Stimulated activated CD4-positive, alpha-beta T cell treated with anti-CD3 and anti-CD28 coated beads, Interleukin-4, amount 100 ng/mL, for 48 hours (primary cell): Measurements from ENCODE around the gene VGF.
A peak's percentile ranks its signal among the peaks of the same experiment; 100 is the strongest.

Experiments
- DNase-seq, 2 donors: peaks; one replicate each; pipeline ENCODE4 v3.0.0-alpha.2; 2020; ENCODE audit warnings: low read depth in 2 of 2

Gene VGF

DNA sequence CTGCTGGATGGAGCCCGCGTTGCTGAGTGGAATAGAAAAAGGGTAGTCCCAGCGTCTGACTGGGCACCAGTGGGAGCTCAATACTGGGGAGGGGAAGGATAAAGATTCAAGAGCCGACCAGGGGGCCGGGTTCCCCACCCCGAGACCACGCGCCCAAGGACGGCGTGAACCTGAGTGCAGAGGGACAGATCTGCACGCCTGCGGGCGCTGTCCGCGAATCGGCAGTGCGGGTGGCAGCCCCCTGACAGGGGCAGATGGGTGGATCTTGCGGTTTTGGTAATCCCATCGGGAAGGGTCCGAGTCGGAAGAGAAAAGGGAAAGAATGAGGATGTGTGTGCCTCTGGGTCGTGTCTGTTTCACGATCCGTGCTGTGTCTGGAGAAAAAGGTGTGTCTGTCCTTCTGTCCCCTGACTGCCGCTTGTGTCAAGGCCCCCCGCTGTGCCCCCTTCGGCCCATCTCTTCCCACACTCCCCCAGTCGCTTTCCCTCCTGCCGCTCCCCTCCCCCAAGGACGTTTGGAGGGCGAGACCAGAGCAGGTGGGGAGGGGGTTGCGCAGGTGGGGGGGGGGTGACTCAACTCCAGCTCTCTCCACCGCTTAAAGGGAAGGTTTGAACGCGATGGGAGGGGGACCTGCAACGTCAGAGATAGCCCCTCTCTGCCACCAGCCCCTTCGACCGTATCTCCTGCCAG, 734 bp upstream of the VGF start:
- no peak for DNase-seq

DNA sequence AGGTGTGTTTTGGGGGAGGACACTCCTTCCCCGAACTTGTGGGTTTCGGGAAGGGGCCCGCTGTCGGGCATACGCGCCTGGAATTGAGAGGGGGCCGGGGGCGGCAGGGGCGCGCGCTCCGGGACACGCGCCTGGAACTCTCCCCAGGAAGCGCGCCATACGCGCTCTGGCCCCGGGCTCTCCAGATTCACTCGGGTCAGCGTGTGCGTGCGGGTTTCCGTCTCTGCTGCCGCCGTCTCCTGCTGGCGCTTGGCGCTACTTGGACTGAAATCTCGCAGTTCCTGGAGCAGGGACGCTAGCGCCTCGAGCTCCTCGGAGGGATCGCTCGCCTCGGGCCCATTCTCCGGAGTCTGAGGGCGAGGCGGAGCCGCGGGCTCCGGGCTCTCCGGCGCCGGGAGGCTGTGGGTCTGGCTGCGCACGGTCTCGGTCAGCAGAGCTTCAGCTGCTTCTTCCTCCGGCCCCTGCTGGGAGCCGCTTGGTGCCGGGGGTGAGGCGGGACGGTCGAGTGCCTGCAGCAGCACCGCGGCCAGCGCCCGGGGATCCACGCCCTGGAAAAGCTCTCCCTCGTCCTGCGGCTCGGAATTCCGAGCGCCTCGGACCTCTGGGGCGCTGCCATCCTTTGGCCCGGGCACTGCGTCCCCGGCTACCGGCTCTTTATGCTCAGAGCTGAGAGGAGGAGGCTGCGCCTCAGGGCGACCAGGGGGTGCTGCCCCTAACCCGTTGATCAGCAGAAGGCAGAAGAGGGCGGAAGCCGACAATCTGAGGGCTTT, 1.1 kb downstream of the VGF start:
- DNase-seq, result no peak

GRCh38 chr7:101163279-101164070, 1.9 kb downstream of the VGF start:
- no peak for DNase-seq

GRCh38 chr7:101162551-101163278, 2.7 kb downstream of the VGF start:
- no peak for DNase-seq

- DNase-seq, result no peak
Measured at GRCh38 chr7:101161692-101162471, 3.5 kb downstream of the VGF start.

DNA sequence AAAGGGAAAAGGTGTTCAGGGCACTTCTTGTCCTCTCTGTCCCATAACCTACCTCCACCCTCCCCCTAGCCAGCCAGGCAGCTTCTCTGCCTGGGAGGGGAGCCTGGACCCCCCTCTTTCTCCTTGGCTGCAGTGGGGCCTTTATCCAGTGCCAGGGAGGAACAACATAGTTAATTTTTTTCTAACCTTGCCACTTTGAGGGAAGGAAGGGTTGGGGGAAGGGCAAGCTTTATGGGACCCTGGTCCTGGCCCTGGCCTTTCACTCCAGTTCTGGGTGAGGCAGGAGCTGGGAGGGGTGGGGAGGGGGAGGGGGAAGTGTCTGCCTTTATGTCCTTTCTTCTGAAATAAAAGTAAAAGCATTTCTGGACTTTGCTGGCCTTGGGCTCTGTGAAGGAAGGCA, 4.5 kb downstream of the VGF start:
- DNase-seq, result no peak

GRCh38 chr7:101159696-101160674, 5.4 kb downstream of the VGF start:
- DNase-seq, result no peak

GRCh38 chr7:101156866-101157589, 8.3 kb downstream of the VGF start:
- DNase-seq, result no peak

- DNase-seq, result no peak
Measured at GRCh38 chr7:101156277-101156676, 9.1 kb downstream of the VGF start.

DNA sequence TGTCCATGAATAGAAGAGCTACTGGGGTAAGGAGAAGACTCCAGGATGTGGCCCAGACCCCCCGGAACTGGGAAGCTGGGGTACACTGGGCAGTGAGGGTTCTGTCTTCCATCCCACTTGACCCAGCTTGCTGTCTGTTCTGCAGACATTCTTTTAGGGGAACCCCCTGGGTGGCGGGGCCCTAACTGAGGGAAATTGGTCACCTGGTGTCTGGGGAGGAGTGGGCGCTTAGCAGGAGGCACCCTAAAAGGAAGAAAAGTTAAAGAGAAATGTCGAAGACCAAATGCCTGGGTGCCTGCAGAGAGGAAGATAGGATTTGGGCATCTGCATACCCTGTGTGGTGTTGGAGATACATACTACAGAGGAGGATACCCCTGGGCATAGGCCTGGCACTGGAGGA, 10.1 kb downstream of the VGF start:
- DNase-seq, result no peak

DNA sequence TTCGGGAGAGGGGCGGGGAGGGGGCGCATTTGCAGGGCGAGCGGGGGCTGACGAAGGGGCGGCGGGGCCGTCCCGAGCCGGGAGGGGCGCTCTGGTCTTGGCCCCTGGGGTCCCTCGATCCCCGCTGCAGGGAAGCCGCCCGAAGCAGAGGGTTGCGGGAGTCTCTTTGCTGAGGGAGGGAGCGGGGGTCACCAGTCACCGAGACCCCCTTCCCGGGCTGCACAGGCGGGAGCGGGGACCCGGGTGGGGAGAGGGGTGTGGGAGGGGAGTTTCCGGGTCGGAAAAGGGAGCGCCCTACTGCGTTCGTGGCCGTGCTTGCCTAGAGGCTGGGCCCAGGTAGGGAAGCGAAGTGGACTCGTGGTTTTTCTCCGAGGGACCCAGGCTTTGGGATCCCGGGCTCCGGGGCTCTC, 10.7 kb downstream of the VGF start:
- DNase-seq, result no peak

DNA sequence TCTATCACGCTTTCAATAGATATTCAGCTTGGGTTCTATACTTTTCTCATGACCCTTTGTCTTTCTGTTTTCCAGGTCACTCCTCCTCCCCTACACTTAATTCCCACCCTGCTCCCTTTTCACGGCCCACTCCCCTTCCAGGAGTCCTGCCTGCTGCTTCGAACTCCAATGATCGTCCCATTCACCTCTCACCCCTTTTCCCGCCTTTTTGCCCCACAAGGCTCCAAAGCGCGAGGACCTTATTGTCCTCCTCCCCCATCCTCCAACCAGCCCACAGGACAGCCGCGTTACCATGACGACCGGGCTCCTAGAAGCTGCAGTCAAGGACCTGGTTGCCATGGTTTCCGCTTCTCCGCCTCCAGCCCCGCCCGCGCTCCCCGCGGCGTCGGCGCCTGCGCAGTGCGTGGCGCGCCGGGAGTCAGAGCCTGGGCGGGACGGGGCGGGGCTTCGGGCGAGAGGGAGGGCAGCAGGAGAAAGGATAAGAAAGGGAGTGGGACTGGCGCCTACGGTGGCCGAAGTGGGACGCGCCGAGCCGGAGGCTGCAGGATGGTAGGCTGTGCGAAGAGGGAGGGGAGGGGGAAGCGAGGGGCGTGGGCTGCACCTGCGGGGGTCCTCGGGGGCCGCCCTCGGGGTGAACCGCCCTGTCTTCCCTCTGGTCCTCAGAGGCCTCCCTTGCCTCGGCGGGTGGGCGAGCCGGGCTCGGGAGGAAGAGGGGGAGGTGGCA, 11.2 kb downstream of the VGF start, which contains the start of gene AP1S1:
AP1S1 (plus strand) TSS at position 508 of the 724 bp plus-strand sequence; CDS start at position 547, 39 bp downstream.
- DNase-seq, result peak; percentile 93 to 94

DNA sequence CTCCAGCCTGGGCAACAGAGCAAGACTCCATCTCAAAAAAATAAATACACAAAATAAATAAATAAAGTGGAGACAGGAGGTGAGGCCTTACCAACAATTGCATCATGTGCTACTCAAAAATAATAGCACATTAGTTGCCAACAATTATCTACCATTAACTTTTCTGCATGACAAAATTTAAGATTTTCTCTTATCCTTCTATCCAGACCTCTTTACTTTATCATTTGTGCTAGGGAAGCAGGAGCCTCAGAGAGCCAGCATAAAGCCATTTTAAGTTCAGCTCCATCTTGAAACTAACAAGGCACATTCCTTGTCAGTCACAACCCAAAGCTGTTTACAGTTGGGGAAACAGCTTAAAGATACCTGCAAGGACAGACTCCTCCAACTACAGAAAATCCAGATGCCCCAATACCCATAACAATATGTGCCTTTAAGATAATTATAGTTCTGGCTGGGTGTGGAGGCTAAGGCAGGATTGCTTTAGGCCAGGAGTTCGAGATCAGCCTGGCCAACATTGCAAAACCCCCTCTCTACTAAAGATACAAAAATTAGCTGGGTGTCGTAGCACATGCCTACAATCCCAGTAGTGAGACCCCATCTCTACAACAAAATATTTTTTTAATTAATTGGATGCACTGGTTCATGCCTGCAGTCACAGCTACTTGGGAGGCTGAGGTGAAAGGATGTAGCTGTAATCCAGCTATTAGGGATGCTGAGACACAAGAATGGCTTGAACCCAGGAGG, 13.3 kb downstream of the VGF start:
- no peak for DNase-seq

DNA sequence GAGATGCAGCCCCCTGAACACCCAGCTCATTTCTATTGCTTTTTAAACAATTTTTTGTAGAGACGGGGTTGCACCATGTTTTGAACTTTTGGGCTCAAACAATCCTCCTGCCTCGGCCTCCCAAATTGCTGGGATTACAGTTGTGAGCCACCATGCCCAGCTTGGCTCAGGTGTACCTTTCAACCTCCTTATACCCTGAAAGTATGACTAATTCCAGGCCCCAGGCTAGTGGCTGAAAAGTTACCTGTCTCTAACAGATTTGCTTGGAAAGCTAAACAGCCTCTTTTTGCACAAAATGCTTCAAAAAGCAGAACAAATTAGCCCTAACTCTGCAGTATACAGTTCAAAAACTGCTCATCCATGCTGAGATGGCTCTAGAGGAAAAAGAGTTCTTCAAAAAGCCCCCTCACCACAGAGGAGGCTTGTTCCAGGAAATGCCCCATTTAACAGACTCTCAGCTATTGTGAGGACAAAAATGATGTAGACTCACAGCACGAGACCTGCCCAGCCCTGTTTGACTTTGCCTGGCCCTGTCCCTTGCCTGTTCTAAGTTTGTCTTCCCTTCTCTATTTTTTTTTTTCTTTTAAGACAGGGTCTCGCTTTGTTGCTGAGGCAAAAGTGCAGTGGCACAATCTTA, 24.5 kb downstream of the VGF start:
- no peak for DNase-seq

GRCh38 chr7:101140339-101140699, 25.1 kb downstream of the VGF start:
- no peak for DNase-seq

DNA sequence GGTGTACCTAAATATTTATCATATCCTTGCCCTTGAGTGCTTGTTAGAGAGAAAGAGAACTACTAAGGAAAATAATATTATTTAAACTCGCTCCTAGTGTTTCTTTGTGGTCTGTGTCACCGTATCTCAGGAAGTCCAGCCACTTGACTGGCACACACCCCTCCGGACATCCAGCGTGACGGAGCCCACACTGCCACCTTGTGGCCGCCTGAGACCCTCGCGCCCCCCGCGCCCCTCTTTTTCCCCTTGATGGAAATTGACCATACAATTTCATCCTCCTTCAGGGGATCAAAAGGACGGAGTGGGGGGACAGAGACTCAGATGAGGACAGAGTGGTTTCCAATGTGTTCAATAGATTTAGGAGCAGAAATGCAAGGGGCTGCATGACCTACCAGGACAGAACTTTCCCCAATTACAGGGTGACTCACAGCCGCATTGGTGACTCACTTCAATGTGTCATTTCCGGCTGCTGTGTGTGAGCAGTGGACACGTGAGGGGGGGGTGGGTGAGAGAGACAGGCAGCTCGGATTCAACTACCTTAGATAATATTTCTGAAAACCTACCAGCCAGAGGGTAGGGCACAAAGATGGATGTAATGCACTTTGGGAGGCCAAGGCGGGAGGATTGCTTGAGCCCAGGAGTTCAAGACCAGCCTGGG, 27.0 kb downstream of the VGF start:
- peak; percentile 77 to 84 for DNase-seq
